Activated T-helper 2 cell treated with anti-CD3 and anti-CD28 coated beads, Interferon-gamma antibody, Interleukin-2, Interleukin-4, amounts not matched to agents 10 μg/mL and 5 μg/mL and 100 μg/mL, durations not matched to agents 14 hours and 24 hours and 36 hours (primary cell): ENCODE data around the gene DNAH3. TPM values are rescaled to one million over a fixed set of nuclear protein-coding genes. Genes with fewer than 3 reads are reported as not detected.

Source experiments
- DNase-seq: peaks from one replicate; pipeline ENCODE4 v3.0.0; 2021; ENCODE audit warnings: low spot score
- H3K27ac Mint-ChIP-seq: one replicate; pipeline ENCODE4 v1.8.0; 2021; ENCODE audit warnings: mixed read lengths
- H3K27me3 Mint-ChIP-seq: one replicate; pipeline ENCODE4 v1.8.0; 2021; ENCODE audit warnings: low read depth, mixed read lengths
- H3K36me3 Mint-ChIP-seq: one replicate; pipeline ENCODE4 v1.8.0; 2021; ENCODE audit warnings: low read depth, mixed read lengths
- H3K4me1 Mint-ChIP-seq: one replicate; pipeline ENCODE4 v1.8.0; 2021; ENCODE audit warnings: low read depth, mixed read lengths
- H3K4me3 Mint-ChIP-seq: one replicate; pipeline ENCODE4 v1.8.0; 2021; ENCODE audit warnings: low read depth, mild to moderate bottlenecking, moderate library complexity, mixed read lengths
- H3K9me3 Mint-ChIP-seq: one replicate; pipeline ENCODE4 v1.8.0; 2021; ENCODE audit warnings: mixed read lengths
- intact Hi-C: fragments of 100-400 bp; cut with micrococcal nuclease; formaldehyde crosslinking; loops from one replicate; pipeline ENCODE4 v1.15.1; 2023
- total RNA-seq: library from RNA; stranded (reverse); gene quantifications from 2 replicates; pipeline ENCODE4 v1.2.3, GENCODE V29; 2022

Gene DNAH3
- total RNA-seq, 1 donor from 2014 or later, result 0.02 TPM

GRCh38 chr16:20899477-20900298 is 251.0 kb downstream of the DNAH3 start:
- intact Hi-C loops, result loop anchor here (1.0 to 5.0 kb wide), 6 partner anchors 12 to 1293 kb away; no protein-coding TSS in a partner anchor
- H3K9me3 Mint-ChIP-seq, result no peaks in the 10 kb centered on the region
- peaks cover 76% of the 10 kb centered on the region for H3K36me3 Mint-ChIP-seq
- no peak for DNase-seq
- peak overlapping the region; percentile 90 for H3K4me3 Mint-ChIP-seq
- peak overlapping the region; percentile 97 for H3K27ac Mint-ChIP-seq
- H3K27me3 Mint-ChIP-seq, result no peaks in the 10 kb centered on the region
- peaks cover 69% of the 10 kb centered on the region for H3K4me1 Mint-ChIP-seq

DNA sequence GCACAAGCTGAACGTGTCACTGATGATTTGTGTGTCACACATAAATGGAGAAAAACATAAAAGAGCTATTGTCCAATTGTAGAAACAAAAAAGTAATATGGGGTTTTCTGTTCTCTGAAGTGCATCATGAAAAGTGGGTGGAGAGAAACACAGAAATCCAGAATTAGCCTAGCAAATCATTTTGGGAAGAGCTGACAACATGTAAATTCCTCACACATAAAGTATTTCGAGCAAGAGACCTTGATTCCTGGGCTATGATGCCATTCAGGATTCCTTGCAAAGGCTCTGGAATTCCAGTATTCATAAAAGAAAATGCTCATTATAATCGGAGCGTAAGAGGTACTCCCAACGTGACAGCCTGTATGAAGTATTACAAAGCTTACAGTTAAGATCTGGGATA is 251.6 kb downstream of the DNAH3 start:
- Mint-ChIP-seq H3K27me3 (no peaks in the 10 kb centered on the region), H3K4me3 (peak overlapping the region; percentile 90), H3K9me3 (no peaks in the 10 kb centered on the region), H3K36me3 (peaks cover 75% of the 10 kb centered on the region), H3K27ac (peak overlapping the region; percentile 97), H3K4me1 (peaks cover 63% of the 10 kb centered on the region)
- no peak for DNase-seq
- intact Hi-C loops, result no loop called here

DNA sequence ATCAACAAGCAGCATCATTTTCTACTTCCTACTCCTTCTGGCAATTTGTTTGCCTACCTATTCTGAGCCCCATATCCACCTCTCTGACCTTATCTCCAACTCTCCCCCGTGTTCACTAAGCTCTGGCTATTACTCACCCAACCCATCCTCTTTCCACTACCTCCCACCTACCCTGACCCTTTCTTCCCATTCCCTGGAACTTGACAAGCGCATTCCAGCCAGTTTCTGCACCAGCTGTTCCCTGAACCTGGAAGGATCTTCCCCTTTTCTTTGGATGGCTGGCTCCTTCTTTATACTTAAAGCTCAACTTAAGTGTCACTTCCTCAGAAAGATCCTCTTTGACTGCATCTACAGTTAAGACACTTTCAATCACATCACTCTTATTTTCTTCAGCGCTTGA is 252.7 kb downstream of the DNAH3 start:
- peaks cover 74% of the 10 kb centered on the region for H3K36me3 Mint-ChIP-seq
- H3K4me3 Mint-ChIP-seq, result peak overlapping the region; percentile 90
- peak overlapping the region; percentile 97 for H3K27ac Mint-ChIP-seq
- H3K27me3 Mint-ChIP-seq, result no peaks in the 10 kb centered on the region
- DNase-seq, result no peak
- peaks cover 52% of the 10 kb centered on the region for H3K4me1 Mint-ChIP-seq
- no peaks in the 10 kb centered on the region for H3K9me3 Mint-ChIP-seq
- intact Hi-C loops, result no loop called here

DNA sequence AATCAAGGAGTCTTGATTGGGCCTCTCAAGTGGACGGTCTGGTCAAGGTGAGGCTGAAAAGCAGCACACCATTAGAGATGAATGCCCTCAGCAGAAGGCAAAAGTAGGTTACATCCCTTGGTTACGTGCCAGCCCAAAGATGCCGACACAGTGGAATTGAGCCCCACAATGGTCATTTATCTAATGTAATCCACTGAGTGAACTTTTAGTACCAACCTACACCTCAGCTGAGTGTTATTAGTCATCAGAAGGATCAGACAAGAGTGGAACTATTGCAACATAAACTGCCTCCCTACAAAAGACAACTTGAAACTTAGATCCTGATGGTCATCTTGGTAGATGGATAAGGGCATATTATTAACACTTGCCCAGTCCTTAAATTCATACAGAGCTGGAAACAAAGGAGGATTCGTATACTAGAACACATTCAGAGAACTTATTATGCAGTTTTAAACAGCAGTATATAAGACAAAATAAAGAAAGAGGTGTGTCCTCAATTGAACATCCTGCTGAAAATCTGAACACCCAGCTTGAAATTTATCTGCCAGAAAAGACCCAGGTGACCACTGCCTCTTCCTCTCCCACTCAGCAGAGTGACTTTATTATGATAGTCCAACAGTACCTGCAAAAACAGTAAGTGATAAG is 253.3 kb downstream of the DNAH3 start:
- intact Hi-C loops, result no loop called here
- Mint-ChIP-seq H3K4me1 (peaks cover 49% of the 10 kb centered on the region), H3K9me3 (no peaks in the 10 kb centered on the region), H3K36me3 (peaks cover 75% of the 10 kb centered on the region), H3K27me3 (no peaks in the 10 kb centered on the region), H3K27ac (peak overlapping the region; percentile 97), H3K4me3 (peak overlapping the region; percentile 90)
- no peak for DNase-seq

DNA sequence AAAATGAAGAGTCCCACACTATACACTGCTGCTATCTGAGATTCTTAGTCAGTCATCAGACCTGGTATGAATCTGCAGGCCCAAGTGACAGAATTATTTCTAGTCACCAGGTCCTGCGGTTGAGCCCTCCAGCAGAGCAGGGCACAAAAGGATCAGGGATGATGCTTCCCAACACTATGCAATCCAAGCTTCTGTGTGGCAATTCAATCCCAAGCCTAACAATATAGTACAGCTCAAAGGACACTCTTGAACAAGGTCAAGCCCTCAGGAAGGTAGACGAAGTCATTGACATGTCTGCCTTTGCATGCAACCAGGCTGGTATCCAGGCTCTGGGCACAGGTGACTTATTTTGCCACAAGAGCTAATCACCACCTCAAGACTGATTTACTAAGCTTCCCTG is 256.3 kb downstream of the DNAH3 start:
- Mint-ChIP-seq H3K4me3 (no peak overlapping the region), H3K36me3 (peaks cover 74% of the 10 kb centered on the region), H3K9me3 (no peaks in the 10 kb centered on the region), H3K4me1 (peaks cover 42% of the 10 kb centered on the region), H3K27ac (no peak overlapping the region), H3K27me3 (no peaks in the 10 kb centered on the region)
- intact Hi-C loops, result no loop called here
- no peak for DNase-seq

DNA sequence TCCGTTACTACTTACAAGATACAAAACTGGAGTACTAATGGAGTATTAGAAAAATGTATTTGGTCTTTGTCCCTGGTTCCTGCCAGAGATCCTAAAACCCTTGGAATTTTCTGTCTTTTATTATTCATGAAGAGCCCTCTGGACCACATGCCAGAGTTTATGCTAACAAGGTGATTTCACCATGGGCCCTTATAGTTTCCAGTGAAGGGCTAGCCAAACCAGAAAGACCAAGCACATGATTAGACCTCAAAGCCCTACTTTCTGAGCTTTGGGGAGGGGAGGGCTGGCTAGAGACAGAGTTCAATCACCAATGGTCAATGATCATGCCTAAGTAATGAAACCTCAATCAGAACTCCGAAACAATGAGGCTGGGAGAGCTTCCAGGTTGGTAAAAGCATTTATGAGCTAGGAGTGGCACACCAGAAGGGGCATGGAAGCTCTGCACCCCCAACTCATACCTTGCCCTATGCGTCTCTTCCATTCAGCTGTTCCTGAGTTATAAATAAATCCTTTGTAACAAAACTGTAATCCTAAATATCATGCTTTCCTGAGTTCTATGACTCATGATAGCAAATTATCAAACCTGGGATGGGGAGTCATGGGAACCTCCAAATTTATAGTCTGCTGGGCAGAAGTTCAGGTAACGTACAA is 260.9 kb downstream of the DNAH3 start:
- DNase-seq, result no peak
- Mint-ChIP-seq H3K9me3 (no peaks in the 10 kb centered on the region), H3K4me1 (peaks cover 32% of the 10 kb centered on the region), H3K27me3 (no peaks in the 10 kb centered on the region), H3K4me3 (no peak overlapping the region), H3K36me3 (peaks cover 70% of the 10 kb centered on the region), H3K27ac (no peak overlapping the region)
- intact Hi-C loops, result no loop called here

DNA sequence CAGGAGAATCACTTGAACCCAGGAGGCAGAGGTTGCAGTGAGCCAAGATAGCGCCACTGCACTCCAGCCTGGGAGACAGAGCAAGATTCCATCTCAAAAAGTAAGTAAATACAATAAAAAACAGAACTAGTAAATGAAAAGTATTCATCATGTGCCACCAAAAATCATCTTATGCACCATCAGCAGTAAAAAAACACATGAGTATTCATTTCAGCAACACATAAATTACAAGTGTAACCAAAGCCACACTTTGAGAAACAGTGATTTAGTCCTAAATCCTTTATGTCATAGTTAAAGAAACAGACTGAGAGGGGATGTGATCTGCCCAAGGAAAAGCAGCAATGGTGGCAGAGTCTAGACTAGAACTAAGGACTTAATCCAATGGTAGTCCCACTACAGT is 263.4 kb downstream of the DNAH3 start:
- Mint-ChIP-seq H3K4me1 (peaks cover 51% of the 10 kb centered on the region), H3K4me3 (no peak overlapping the region), H3K36me3 (peaks cover 65% of the 10 kb centered on the region)

GRCh38 chr16:20886320-20886719 is 264.3 kb downstream of the DNAH3 start:
- DNase-seq, result no peak
- intact Hi-C loops, result no loop called here
- peaks cover 65% of the 10 kb centered on the region for H3K36me3 Mint-ChIP-seq
- H3K4me3 Mint-ChIP-seq, result no peak overlapping the region
- H3K27me3 Mint-ChIP-seq, result no peaks in the 10 kb centered on the region
- no peaks in the 10 kb centered on the region for H3K9me3 Mint-ChIP-seq
- no peak overlapping the region for H3K27ac Mint-ChIP-seq
- H3K4me1 Mint-ChIP-seq, result peaks cover 49% of the 10 kb centered on the region

More for the DNA sequence above, 263.4 kb downstream of the DNAH3 start:
- DNase-seq, result no peak
- Mint-ChIP-seq H3K27ac (no peak overlapping the region), H3K9me3 (no peaks in the 10 kb centered on the region), H3K27me3 (no peaks in the 10 kb centered on the region)
- intact Hi-C loops, result no loop called here

GRCh38 chr16:20884240-20884556 is 266.4 kb downstream of the DNAH3 start:
- Mint-ChIP-seq H3K27ac (peak overlapping the region; percentile 48), H3K4me1 (peaks cover 65% of the 10 kb centered on the region)
- DNase-seq, result no peak

GRCh38 chr16:20883554-20884239 is 266.9 kb downstream of the DNAH3 start:
- Mint-ChIP-seq H3K4me1 (peaks cover 70% of the 10 kb centered on the region), H3K4me3 (peak overlapping the region; percentile 0), H3K27ac (peak overlapping the region; percentile 48), H3K36me3 (peaks cover 59% of the 10 kb centered on the region), H3K9me3 (no peaks in the 10 kb centered on the region), H3K27me3 (no peaks in the 10 kb centered on the region)
- intact Hi-C loops, result loop anchor here (1.0 to 5.0 kb wide), 5 partner anchors 9 to 55 kb away; partner anchors contain the start of genes DCUN1D3 and LYRM1
- DNase-seq, result no peak

More at GRCh38 chr16:20884240-20884556, 266.4 kb downstream of the DNAH3 start:
- intact Hi-C loops, result loop anchor here (1.0 to 5.0 kb wide), 5 partner anchors 10 to 55 kb away; partner anchors contain the start of genes DCUN1D3 and LYRM1
- Mint-ChIP-seq H3K9me3 (no peaks in the 10 kb centered on the region), H3K4me3 (peak overlapping the region; percentile 0), H3K36me3 (peaks cover 59% of the 10 kb centered on the region), H3K27me3 (no peaks in the 10 kb centered on the region)
